ENCODE data around the gene PLK5.

The PLK5 gene

DNA sequence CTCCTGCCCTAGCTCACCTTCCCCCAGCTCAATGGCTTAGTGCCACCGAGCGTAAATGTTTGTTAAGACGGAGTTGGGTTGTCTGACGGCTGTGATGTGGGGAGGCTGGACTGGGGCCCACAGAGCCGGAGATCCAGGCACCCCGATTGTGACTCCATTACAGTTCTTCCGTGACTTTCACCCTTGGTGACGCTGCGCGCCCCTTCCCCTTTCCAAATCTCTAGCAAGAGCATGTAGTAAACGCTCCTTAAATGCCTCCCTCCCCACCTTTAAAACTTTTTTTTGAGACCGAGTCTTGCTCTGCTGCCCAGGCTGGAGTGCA is 32.1 kb upstream of the PLK5 start:
- TF ChIP-seq, protein P1, sequence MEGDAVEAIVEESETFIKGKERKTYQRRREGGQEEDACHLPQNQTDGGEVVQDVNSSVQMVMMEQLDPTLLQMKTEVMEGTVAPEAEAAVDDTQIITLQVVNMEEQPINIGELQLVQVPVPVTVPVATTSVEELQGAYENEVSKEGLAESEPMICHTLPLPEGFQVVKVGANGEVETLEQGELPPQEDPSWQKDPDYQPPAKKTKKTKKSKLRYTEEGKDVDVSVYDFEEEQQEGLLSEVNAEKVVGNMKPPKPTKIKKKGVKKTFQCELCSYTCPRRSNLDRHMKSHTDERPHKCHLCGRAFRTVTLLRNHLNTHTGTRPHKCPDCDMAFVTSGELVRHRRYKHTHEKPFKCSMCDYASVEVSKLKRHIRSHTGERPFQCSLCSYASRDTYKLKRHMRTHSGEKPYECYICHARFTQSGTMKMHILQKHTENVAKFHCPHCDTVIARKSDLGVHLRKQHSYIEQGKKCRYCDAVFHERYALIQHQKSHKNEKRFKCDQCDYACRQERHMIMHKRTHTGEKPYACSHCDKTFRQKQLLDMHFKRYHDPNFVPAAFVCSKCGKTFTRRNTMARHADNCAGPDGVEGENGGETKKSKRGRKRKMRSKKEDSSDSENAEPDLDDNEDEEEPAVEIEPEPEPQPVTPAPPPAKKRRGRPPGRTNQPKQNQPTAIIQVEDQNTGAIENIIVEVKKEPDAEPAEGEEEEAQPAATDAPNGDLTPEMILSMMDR (IDR thresholded peaks at IDR 0.05; ENCODE audit: low read depth, low read length, poor library complexity, severe bottlenecking) = no peak
- TF ChIP-seq EZH2phosphoT487 (IDR thresholded peaks at IDR 0.05; ENCODE audit: borderline replicate concordance, low read length) = no peak
- H3K9me2 ChIP-seq (replicated peaks; ENCODE audit: control insufficient read depth, low read length) = no peaks in the 10 kb centered on the region
- no peak overlapping the region for H3K4me3 ChIP-seq (ENCODE audit: low read length)

DNA sequence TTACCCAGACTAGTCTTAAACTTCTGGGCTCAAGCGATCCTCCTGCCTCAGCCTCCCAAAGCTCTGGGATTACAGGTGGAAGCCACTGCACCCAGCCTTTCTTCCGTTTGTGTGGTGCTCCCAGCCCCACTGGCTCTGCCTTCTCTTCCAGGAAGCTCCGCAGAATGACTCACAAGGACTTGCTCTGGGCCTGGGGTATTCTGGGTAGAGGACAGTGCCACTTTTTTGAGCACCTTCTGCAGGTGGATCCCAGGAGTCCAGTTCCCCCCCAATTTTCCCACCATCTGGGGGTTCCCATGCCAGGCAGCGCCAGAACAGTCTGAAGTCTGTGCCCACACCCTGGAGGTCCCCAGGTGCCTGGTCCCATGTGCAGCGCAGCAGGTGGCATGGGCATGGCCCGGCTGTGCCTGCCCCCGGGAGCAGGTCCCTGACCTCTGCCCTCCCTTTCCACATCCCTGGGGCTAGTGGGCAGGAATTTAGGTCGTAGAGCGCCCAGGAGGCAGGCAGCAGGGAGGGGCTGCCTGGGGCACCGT is 31.3 kb upstream of the PLK5 start:
- Histone ChIP-seq H3F3A (ENCODE audit: control insufficient read depth, insufficient read depth) (no peaks in the 10 kb centered on the region), H3K4me1 (ENCODE audit: control insufficient read depth, low read length) (peaks cover 15% of the 10 kb centered on the region), H3K27ac (ENCODE audit: low read depth, low read length) (no peak overlapping the region), H3K79me2 (ENCODE audit: control insufficient read depth, low read length) (no peaks in the 10 kb centered on the region), H3K9me3 (ENCODE audit: control insufficient read depth, insufficient read depth, low read length) (no peaks in the 10 kb centered on the region), H3K4me2 (ENCODE audit: low read length) (no peak overlapping the region), H3K4me3 (ENCODE audit: low read length) (no peak overlapping the region), H3K27me3 (ENCODE audit: control insufficient read depth, low read length) (no peaks in the 10 kb centered on the region), H3K36me3 (ENCODE audit: control insufficient read depth, low read length) (no peaks in the 10 kb centered on the region), H3K9me2 (replicated peaks; ENCODE audit: control insufficient read depth, low read length) (no peaks in the 10 kb centered on the region), H4K20me1 (ENCODE audit: control insufficient read depth, insufficient read depth, low read depth, low read length) (0 out of 2 replicates have a peak, but pooled peaks cover 3% of the 10 kb centered on the region)
- TF ChIP-seq, protein P1 (IDR thresholded peaks at IDR 0.05; ENCODE audit: low read depth, low read length, poor library complexity, severe bottlenecking) = no peak
- no peak for TF ChIP-seq EZH2phosphoT487 (IDR thresholded peaks at IDR 0.05; ENCODE audit: borderline replicate concordance, low read length)

More for the DNA sequence above, 32.1 kb upstream of the PLK5 start:
- no peak overlapping the region for H3K4me2 ChIP-seq (ENCODE audit: low read length)
- no peak overlapping the region for H3K27ac ChIP-seq (ENCODE audit: low read depth, low read length)
- H3K79me2 ChIP-seq (ENCODE audit: control insufficient read depth, low read length) = no peaks in the 10 kb centered on the region
- H3K4me1 ChIP-seq (ENCODE audit: control insufficient read depth, low read length) = peaks cover 15% of the 10 kb centered on the region
- no peaks in the 10 kb centered on the region for H3K9me3 ChIP-seq (ENCODE audit: control insufficient read depth, insufficient read depth, low read length)
- no peaks in the 10 kb centered on the region for H3F3A ChIP-seq (ENCODE audit: control insufficient read depth, insufficient read depth)
- 0 out of 2 replicates have a peak, but pooled peaks cover 3% of the 10 kb centered on the region for H4K20me1 ChIP-seq (ENCODE audit: control insufficient read depth, insufficient read depth, low read depth, low read length)
- H3K27me3 ChIP-seq (ENCODE audit: control insufficient read depth, low read length) = no peaks in the 10 kb centered on the region
- H3K36me3 ChIP-seq (ENCODE audit: control insufficient read depth, low read length) = no peaks in the 10 kb centered on the region

DNA sequence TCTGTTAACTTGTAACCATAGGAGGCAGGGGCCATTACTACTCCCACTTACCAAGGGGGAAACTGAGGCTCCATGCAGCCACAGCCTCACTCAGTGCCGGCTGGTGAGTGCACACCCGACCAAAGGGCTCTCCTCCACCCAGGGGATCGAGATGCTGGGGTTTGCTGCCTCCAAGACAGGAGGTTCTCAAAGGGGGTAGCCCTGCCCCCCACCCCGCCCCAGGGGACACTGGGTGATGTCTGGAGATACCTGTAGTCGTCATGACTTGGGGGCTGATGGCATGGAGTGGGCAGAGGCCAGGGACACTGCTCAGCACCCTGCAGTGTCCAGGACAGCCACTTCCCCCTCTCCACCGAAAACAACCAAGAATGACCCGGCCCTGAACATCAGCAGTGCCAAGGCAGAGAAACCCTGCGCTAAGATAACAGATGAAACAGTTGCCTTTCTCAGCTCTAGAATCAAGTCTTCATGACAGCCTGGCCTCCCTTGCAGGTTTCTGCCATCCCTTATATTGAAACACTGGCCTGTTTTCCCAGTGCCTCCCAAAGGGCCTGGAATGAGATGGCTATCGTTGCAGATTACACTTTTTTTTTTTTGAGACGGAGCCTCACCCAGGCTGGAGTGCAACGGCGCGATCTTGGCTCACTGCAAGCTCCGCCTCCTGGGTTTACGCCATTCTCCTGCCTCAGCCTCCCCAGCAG is 29.6 kb upstream of the PLK5 start:
- Histone ChIP-seq H3K4me2 (ENCODE audit: low read length) (no peak overlapping the region), H3K27ac (ENCODE audit: low read depth, low read length) (no peak overlapping the region)
- TF ChIP-seq EZH2phosphoT487 (IDR thresholded peaks at IDR 0.05; ENCODE audit: borderline replicate concordance, low read length) = no peak
- TF ChIP-seq, protein P1 (IDR thresholded peaks at IDR 0.05; ENCODE audit: low read depth, low read length, poor library complexity, severe bottlenecking) = no peak

More for the DNA sequence above, 29.6 kb upstream of the PLK5 start:
- Histone ChIP-seq H3K27me3 (ENCODE audit: control insufficient read depth, low read length) (no peaks in the 10 kb centered on the region), H3F3A (ENCODE audit: control insufficient read depth, insufficient read depth) (no peaks in the 10 kb centered on the region), H3K4me3 (ENCODE audit: low read length) (no peak overlapping the region), H4K20me1 (ENCODE audit: control insufficient read depth, insufficient read depth, low read depth, low read length) (0 out of 2 replicates have a peak, but pooled peaks cover 3% of the 10 kb centered on the region), H3K36me3 (ENCODE audit: control insufficient read depth, low read length) (no peaks in the 10 kb centered on the region), H3K79me2 (ENCODE audit: control insufficient read depth, low read length) (no peaks in the 10 kb centered on the region), H3K9me3 (ENCODE audit: control insufficient read depth, insufficient read depth, low read length) (no peaks in the 10 kb centered on the region), H3K4me1 (ENCODE audit: control insufficient read depth, low read length) (peaks cover 14% of the 10 kb centered on the region), H3K9me2 (replicated peaks; ENCODE audit: control insufficient read depth, low read length) (no peaks in the 10 kb centered on the region)

Measured in DOHH2 (cell line).